CD4-positive, alpha-beta T cell treated with Interleukin-10 for 1 hour (primary cell): ENCODE data around the gene ELF5.

Source experiments
- DNase-seq: peaks from one replicate; pipeline ENCODE4 v3.0.0-alpha.2; 2020

ELF5 gene

GRCh38 chr11:34513682-34514449 lies at the start of gene ELF5:
ELF5 (minus strand) TSS chr11:34513794; CDS start chr11:34505749, 8,045 bp downstream.
- DNase-seq, result no peak

GRCh38 chr11:34562976-34563375 lies 49.4 kb upstream of the ELF5 start:
- no peak for DNase-seq

- DNase-seq, result no peak
These were observed 46.9 kb upstream of the ELF5 start for GRCh38 chr11:34560511-34560910.

GRCh38 chr11:34558673-34559072 lies 45.1 kb upstream of the ELF5 start:
- no peak for DNase-seq

- no peak for DNase-seq
These were observed 44.6 kb upstream of the ELF5 start for GRCh38 chr11:34558211-34558610.

- peak; percentile 8 for DNase-seq
These were observed 38.7 kb upstream of the ELF5 start for GRCh38 chr11:34552270-34552669.

- no peak for DNase-seq
These were observed 35.7 kb upstream of the ELF5 start for GRCh38 chr11:34549271-34549670.

GRCh38 chr11:34548278-34548677 lies 34.7 kb upstream of the ELF5 start:
- no peak for DNase-seq

GRCh38 chr11:34546511-34547209 lies 33.1 kb upstream of the ELF5 start:
- no peak for DNase-seq

GRCh38 chr11:34542089-34542488 lies 28.5 kb upstream of the ELF5 start:
- DNase-seq, result no peak

- no peak for DNase-seq
These were observed 27.3 kb upstream of the ELF5 start for GRCh38 chr11:34540870-34541269.

- no peak for DNase-seq
These were observed 24.0 kb upstream of the ELF5 start for GRCh38 chr11:34537636-34538035.

GRCh38 chr11:34536056-34536455 lies 22.5 kb upstream of the ELF5 start:
- DNase-seq, result no peak

GRCh38 chr11:34534826-34535225 lies 21.2 kb upstream of the ELF5 start:
- no peak for DNase-seq

- no peak for DNase-seq
These were observed 18.1 kb upstream of the ELF5 start for GRCh38 chr11:34531663-34532062.

GRCh38 chr11:34530545-34531234 lies 17.1 kb upstream of the ELF5 start:
- DNase-seq, result no peak

- DNase-seq, result no peak
These were observed 16.0 kb upstream of the ELF5 start for GRCh38 chr11:34529643-34530042.

- no peak for DNase-seq
These were observed 14.5 kb upstream of the ELF5 start for GRCh38 chr11:34528072-34528471.

- no peak for DNase-seq
These were observed 12.5 kb upstream of the ELF5 start for GRCh38 chr11:34525888-34526657.

- DNase-seq, result no peak
These were observed 11.5 kb upstream of the ELF5 start for GRCh38 chr11:34525098-34525497.

GRCh38 chr11:34524696-34525095 lies 11.1 kb upstream of the ELF5 start:
- no peak for DNase-seq

GRCh38 chr11:34523053-34523452 lies 9.5 kb upstream of the ELF5 start:
- no peak for DNase-seq

GRCh38 chr11:34522188-34522587 lies 8.6 kb upstream of the ELF5 start:
- DNase-seq, result no peak
